D721Med (cell line): Measurements from ENCODE around the gene BAIAP2L1.
"Not testable (repeated sequence)": the region's sequence is repeated elsewhere in the genome, so short reads cannot be mapped to it uniquely, and the experiment has no call there.

ENCODE experiments used
- DNase-seq: peaks from one replicate; pipeline ENCODE4 v3.0.0; 2011; ENCODE audit warnings: low spot score; ENCODE audit not compliant: insufficient read length
- FAIRE-seq: peaks from 2 replicates; lab custom pipeline; 2011; peaks lifted over from hg19 to GRCh38; lab: Jason Lieb, UNC
- TF ChIP-seq, protein P1 (sequence below): IDR thresholded peaks from 2 replicates; pipeline ENCODE4 v1.5.1; 2012; ENCODE audit warnings: mild to moderate bottlenecking, control low read depth; ENCODE audit not compliant: insufficient read depth; ENCODE audit errors: missing control alignments

Gene BAIAP2L1

DNA sequence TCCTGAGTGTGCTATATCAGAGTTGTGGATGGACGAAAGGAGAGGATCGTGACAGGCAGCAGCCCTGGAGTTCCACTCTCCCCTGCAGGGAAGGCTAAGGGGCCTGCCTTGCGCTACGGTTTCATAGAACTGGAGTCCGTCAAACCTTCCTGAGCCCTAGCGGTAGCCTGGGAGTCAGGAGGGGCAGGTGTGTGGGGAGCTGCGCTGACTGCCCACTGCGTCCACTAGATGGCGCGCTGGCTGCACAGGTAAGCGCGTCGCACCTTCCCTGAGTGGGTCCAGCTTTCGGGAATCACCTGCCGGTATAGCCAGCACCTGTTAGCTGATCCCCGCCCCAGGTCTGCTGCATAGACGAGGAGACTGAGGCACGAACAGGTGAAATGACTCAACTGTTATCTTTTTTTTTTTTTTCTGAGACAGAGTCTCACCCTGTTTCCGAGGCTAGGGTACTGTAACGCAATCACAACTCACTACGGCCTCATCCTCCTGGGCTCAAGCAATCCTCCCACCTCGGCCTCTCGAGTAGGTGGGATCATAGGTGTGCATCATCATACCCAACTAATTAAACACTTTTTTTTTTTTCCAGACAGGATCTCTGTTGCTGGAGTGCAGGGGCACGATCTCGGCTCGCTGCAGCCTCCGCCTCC, 20.2 kb upstream of the BAIAP2L1 start:
- DNase-seq (peak; percentile 73), FAIRE-seq (no peak)
- TF ChIP-seq, protein P1, sequence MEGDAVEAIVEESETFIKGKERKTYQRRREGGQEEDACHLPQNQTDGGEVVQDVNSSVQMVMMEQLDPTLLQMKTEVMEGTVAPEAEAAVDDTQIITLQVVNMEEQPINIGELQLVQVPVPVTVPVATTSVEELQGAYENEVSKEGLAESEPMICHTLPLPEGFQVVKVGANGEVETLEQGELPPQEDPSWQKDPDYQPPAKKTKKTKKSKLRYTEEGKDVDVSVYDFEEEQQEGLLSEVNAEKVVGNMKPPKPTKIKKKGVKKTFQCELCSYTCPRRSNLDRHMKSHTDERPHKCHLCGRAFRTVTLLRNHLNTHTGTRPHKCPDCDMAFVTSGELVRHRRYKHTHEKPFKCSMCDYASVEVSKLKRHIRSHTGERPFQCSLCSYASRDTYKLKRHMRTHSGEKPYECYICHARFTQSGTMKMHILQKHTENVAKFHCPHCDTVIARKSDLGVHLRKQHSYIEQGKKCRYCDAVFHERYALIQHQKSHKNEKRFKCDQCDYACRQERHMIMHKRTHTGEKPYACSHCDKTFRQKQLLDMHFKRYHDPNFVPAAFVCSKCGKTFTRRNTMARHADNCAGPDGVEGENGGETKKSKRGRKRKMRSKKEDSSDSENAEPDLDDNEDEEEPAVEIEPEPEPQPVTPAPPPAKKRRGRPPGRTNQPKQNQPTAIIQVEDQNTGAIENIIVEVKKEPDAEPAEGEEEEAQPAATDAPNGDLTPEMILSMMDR = peak; percentile 81

DNA sequence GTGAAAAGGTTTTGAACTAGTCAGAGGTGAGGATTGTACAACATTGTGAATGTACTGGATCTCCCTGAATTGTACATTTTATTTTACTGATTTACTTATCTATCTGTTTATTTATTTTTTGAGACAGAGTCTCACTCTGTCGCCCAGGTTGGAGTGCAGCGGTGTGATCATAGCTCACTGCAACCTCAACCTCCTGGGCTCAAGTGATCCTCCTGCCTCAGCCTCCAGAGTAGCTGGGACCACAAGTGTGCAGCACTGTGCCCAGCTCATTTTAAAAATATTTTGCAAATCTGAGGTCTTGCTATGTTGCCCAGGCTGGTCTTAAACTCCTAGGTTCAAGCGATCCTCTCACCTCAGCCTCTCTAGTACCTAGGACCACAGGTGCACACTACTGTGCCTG, 19.1 kb upstream of the BAIAP2L1 start:
- FAIRE-seq, DNase-seq: not testable (repeated sequence)

DNA sequence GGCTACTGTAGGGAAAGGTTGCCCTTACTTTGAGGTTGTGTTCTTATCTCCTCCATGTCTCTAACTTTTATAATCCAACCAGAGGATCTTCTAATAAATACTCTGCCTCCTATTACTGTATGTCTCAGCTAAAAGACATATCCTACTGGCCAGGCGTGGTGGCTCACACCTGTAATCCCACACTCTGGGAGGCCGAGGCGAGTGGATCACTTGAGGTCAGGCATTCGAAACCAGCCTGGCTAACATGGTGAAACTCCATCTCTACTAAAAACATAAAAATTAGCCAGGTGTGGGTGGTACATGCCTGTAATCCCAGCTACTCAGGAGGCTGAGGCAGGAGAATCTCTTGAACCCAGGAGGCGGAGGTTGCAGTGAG, 18.4 kb upstream of the BAIAP2L1 start:
- DNase-seq, FAIRE-seq: not testable (repeated sequence)

DNA sequence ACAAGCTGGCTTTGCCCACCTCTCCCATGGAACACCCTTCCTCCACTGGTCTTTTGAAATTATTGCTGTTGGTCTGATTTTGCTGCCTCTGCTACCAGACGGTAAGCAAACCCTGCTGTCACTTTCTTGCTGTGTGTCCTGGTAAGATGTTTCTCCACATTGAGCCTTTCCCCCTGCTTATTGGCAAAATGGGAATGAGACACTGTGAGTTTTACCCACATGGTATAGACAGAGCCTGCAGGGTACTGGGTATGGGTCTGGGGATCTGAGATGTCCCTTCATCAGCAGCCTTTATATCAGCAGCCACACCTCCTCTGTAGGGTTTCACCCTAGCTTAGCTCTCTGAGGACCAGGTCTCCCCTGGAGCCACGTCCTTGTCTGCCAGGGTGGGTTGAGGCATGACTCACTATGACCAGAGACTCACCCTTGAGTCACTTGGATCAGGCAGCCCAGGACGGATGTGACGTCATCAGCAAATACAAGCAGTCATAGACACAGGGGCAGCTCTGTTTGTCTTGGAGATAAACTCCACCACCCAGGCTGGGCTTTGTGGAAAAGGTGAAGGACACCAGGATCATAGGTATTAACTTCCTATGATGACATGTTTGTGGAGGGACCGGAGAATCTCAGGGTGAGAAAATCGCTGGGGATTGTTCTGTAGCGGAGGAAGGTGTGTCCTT, 17.9 kb upstream of the BAIAP2L1 start:
- TF ChIP-seq, protein P1 = no peak
- no peak for FAIRE-seq
- DNase-seq = no peak

DNA sequence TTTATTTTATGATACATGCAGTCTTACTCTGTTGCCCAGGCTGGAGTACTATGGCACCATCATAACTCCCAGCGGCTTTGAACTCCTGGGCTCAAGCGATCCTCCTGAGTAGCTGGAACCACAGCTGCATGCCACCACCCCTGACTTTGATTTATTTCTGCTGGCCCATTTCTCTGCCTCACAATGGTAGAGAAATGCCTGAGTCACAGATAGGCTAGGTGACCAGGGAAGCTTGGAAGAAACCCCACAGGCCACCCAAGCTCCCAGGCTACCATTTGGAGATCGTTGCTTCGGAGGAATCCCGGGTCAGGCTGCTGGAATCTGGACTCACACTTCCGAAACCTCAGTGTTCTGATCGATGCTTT, 17.4 kb upstream of the BAIAP2L1 start:
- FAIRE-seq = no peak
- TF ChIP-seq, protein P1 = no peak
- DNase-seq = no peak

DNA sequence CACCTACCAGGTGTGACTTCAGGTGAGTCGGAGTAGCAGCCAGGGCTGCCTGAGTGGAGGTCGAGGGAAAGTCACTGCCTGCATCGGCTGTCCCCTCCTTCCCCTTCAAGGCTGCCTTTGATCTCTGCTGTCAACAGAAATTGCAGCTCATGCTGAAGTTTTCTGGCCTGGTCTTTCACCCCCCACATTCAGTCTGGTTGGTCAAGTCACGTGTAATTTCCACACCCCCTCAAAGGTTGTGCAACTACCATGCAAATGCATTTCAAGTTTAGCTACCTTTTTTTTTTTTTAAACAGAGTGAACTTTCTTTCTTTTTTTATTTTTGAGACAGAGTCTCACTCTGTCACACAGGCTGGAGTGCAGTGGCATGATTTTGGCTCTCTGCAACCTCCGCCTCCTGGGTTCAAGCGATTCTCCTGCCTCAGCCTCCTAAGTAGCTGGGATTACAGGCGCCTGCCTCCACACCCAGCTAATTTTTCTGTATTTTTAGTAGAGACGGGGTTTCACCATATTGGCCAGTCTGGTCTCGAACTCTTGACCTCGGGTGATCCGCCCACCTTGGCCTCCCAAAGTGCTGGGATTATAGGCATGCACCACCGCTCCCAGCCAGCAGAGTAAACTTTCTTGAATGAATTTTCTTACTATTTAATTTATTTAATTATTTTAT, 16.8 kb upstream of the BAIAP2L1 start:
- not testable (repeated sequence) for FAIRE-seq, DNase-seq

DNA sequence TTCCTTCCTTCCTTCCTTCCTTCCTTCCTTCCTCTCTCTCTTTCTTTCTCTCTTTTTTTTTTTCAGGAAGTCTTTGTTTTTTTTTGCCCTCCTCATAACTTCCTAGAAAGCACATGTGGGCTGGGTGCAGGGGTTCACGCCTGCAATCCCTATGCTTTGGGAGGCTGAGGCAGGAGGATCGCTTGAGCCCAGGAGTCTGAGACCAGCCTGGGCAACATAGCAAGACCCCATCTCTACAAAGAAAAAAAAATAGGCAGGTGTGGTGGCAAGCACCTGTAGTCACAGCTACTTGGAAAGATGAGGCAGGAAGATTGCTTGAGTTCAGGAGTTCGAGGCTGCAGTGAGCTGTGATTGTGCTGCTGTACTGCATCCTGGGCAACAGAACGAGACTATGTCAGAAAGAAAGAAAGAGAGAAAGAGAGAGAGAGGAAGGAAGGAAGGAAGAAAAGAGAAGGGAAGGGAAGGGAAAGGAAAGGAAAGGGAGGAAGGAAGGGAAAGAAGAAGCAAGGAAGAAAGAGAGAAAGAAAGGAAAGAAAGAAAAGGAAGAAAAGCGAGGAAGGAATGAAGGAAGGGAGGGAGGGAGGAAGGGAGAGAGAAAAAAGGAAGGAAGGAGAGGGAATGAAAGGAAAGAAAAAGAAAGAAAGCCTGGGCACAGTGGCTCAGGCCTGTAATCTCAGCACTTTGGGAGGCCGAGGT, 13.5 kb upstream of the BAIAP2L1 start:
- TF ChIP-seq, protein P1 = no peak
- FAIRE-seq (no peak), DNase-seq (no peak)

DNA sequence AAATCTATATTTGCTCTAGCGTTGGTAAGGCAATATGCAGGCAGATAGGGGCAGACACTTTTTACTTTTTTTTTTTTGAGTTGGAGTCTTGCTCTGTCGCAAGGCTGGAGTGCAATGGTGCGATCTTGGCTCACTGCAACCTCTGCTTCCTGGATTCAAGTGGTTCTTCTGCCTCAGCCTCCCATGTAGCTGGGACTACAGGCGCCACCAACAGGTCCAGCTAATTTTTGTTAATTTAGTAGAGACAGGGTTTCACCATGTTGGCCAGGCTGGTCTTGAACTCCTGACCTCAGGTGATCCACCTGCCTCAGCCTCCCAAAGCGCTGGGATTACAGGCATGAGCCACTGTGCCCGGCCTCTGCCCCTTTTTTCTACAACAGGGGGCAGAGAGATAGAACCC, 12.8 kb upstream of the BAIAP2L1 start:
- not testable (repeated sequence) for FAIRE-seq

DNA sequence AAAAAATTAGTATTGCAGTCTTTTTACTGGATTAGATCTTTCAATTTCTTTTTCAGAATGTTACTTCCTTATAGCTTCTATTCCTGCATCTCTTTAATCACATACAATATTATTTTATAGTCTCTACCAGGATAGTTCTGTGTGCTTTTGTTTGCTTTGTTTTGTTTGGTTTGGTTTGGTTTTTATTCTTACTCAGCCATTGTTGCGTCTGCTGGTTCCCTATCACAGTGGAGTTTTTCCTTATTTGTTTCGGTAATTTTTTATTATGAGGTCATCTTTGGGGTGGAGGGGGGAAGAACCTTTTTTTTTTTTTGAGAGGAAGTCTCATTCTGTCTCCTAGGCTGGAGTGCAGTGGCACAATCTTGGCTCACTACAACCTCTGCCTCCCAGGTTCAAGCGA, 9.0 kb upstream of the BAIAP2L1 start:
- DNase-seq (no peak), FAIRE-seq (no peak)
- TF ChIP-seq, protein P1 = no peak

More for the DNA sequence above, 12.8 kb upstream of the BAIAP2L1 start:
- DNase-seq = not testable (repeated sequence)

DNA sequence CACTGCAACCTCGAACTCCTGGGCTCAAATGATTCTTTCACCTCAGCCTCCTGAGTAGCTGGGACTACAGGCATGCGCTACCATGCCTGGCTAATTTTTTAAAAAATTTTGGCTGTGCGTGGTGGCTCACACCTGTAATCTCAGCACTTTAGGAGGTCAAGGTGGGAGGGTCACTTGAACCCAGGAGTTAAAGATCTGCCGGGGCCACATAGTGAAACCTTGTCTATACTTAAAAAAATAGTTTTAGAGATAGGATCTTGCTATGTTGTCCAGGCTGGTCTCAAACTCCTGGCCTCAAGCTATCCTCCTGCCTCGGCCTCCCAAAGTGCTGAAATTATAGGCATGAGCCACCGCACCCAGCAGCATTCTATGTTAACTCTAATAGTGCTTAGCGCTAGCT, 7.3 kb upstream of the BAIAP2L1 start:
- not testable (repeated sequence) for DNase-seq, FAIRE-seq
